DOHH2 (cell line): ENCODE data around the gene PSMD3.

Experiments used
- H3F3A ChIP-seq: fragments of 200-600 bp; sonication (generic), shearing (Covaris generic); 2 replicates; pipeline ENCODE4 v1.6.0; 2016; ENCODE audit warnings: antibody characterized with exemption, mild to moderate bottlenecking; ENCODE audit not compliant: control insufficient read depth, insufficient read depth
- H3K27ac ChIP-seq: fragments of 200-600 bp; sonication (generic); 2 replicates; pipeline ENCODE4 v1.5.1; 2014; ENCODE audit warnings: low read depth, mild to moderate bottlenecking, low read length, moderate library complexity
- H3K27me3 ChIP-seq: fragments of 200-600 bp; sonication (generic); 2 replicates; pipeline ENCODE4 v1.6.1; 2014; ENCODE audit warnings: mild to moderate bottlenecking, low read length, mixed read lengths; ENCODE audit not compliant: control insufficient read depth
- H3K36me3 ChIP-seq: fragments of 200-600 bp; sonication (generic); 2 replicates; pipeline ENCODE4 v1.6.1; 2014; ENCODE audit warnings: mild to moderate bottlenecking, low read length, moderate library complexity, mixed read lengths; ENCODE audit not compliant: control insufficient read depth
- H3K4me1 ChIP-seq: fragments of 200-600 bp; sonication (generic); 2 replicates; pipeline ENCODE4 v1.6.1; 2014; ENCODE audit warnings: mild to moderate bottlenecking, low read length, mixed read lengths; ENCODE audit not compliant: control insufficient read depth
- H3K4me2 ChIP-seq: fragments of 200-600 bp; sonication (generic); 2 replicates; pipeline ENCODE4 v1.6.0; 2014; ENCODE audit warnings: mild to moderate bottlenecking, low read length, moderate library complexity
- H3K4me3 ChIP-seq: fragments of 200-600 bp; sonication (generic); 2 replicates; pipeline ENCODE4 v1.5.1; 2014; ENCODE audit warnings: mild to moderate bottlenecking, low read length, mixed read lengths
- H3K79me2 ChIP-seq: fragments of 200-600 bp; sonication (generic); 2 replicates; pipeline ENCODE4 v1.6.1; 2014; ENCODE audit warnings: mild to moderate bottlenecking, low read length, mixed read lengths; ENCODE audit not compliant: control insufficient read depth
- H3K9me2 ChIP-seq: fragments of 200-600 bp; sonication (generic); replicated peaks from 2 replicates; pipeline ENCODE4 v1.6.1; 2014; ENCODE audit warnings: mild to moderate bottlenecking, low read length, mixed read lengths; ENCODE audit not compliant: control insufficient read depth
- H3K9me3 ChIP-seq: fragments of 200-600 bp; sonication (generic); 2 replicates; pipeline ENCODE4 v1.6.1; 2014; ENCODE audit warnings: antibody characterized with exemption, low read length, mixed read lengths; ENCODE audit not compliant: control insufficient read depth, insufficient read depth
- H4K20me1 ChIP-seq: fragments of 200-600 bp; sonication (generic); 2 replicates; pipeline ENCODE4 v1.6.0; 2014; ENCODE audit warnings: low read depth, mild to moderate bottlenecking, antibody characterized with exemption, low read length, moderate library complexity; ENCODE audit not compliant: control insufficient read depth, insufficient read depth
- EZH2phosphoT487 ChIP-seq: fragments of 200-600 bp; sonication (generic); IDR thresholded peaks from 2 replicates; pipeline ENCODE4 v1.6.1; 2017; ENCODE audit warnings: borderline replicate concordance, mild to moderate bottlenecking, antibody characterized with exemption, low read length, moderate library complexity, mixed read lengths
- TF ChIP-seq, protein P1 (sequence below): fragments of 200-600 bp; sonication (generic); IDR thresholded peaks from one replicate; pipeline ENCODE4 v1.5.1; 2014; ENCODE audit warnings: antibody characterized with exemption, mild to moderate bottlenecking, low read depth, low read length; ENCODE audit not compliant: poor library complexity, severe bottlenecking

PSMD3 gene

DNA sequence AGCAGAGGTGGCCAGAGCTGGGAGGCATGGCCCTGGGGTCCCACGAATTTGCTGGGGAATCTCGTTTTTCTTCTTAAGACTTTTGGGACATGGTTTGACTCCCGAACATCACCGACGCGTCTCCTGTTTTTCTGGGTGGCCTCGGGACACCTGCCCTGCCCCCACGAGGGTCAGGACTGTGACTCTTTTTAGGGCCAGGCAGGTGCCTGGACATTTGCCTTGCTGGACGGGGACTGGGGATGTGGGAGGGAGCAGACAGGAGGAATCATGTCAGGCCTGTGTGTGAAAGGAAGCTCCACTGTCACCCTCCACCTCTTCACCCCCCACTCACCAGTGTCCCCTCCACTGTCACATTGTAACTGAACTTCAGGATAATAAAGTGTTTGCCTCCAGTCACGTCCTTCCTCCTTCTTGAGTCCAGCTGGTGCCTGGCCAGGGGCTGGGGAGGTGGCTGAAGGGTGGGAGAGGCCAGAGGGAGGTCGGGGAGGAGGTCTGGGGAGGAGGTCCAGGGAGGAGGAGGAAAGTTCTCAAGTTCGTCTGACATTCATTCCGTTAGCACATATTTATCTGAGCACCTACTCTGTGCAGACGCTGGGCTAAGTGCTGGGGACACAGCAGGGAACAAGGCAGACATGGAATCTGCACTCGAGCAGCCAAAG is 36.9 kb downstream of the PSMD3 start:
- Histone ChIP-seq H3K79me2 (no peaks in the 10 kb centered on the region), H3K4me3 (no peak overlapping the region), H3K9me2 (no peaks in the 10 kb centered on the region), H3K4me1 (peaks cover 5% of the 10 kb centered on the region), H4K20me1 (no peaks in the 10 kb centered on the region), H3K36me3 (peaks cover 13% of the 10 kb centered on the region), H3F3A (no peaks in the 10 kb centered on the region), H3K27ac (no peak overlapping the region), H3K27me3 (no peaks in the 10 kb centered on the region), H3K4me2 (no peak overlapping the region), H3K9me3 (no peaks in the 10 kb centered on the region)
- TF ChIP-seq EZH2phosphoT487: no peak
- TF ChIP-seq, protein P1, sequence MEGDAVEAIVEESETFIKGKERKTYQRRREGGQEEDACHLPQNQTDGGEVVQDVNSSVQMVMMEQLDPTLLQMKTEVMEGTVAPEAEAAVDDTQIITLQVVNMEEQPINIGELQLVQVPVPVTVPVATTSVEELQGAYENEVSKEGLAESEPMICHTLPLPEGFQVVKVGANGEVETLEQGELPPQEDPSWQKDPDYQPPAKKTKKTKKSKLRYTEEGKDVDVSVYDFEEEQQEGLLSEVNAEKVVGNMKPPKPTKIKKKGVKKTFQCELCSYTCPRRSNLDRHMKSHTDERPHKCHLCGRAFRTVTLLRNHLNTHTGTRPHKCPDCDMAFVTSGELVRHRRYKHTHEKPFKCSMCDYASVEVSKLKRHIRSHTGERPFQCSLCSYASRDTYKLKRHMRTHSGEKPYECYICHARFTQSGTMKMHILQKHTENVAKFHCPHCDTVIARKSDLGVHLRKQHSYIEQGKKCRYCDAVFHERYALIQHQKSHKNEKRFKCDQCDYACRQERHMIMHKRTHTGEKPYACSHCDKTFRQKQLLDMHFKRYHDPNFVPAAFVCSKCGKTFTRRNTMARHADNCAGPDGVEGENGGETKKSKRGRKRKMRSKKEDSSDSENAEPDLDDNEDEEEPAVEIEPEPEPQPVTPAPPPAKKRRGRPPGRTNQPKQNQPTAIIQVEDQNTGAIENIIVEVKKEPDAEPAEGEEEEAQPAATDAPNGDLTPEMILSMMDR: no peak

DNA sequence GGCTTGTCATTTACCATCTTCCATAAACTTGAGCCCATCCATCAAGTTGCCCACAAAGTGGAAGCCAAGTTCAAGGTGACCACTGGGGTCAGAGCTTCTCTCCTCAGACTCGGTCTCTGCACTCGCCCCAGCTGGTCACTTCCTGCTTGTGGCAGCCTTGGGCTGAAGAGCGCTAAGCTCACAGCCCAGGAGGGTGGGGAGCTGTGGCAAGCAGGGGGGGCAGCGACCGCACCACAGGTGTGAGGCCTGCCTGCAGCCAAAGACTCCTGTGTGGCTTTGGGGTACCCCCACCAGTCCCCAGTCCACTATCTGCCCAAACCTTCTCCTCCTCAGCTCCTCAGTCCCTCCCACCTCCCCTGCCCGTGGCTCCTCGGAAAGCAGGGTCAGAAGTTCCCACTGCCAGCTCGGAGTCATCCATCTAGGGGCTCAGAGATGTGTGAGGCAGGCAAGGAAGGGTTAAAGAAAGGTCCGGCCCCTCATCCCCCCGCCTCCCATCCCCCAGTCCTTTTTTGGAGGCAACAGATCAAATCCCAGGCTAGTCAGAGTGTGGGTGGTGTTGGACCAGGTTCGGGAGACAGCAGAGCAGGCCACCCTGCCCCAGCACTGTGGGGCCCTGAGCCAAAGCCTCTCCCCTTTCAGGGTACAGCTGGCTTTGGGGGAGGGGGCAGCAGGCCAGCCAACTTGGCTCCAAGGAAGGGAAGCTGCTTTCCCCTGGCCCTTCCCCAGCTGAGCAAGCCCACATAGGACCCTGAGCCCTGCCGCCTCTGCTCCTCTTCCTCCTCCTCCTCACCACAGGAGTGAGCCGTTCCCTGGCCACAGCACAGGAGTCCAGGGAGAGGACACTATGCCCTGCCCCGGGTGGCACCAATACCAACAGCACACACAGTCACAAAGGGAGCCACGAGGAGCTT is 37.9 kb downstream of the PSMD3 start:
- Histone ChIP-seq H3K79me2 (no peaks in the 10 kb centered on the region), H3F3A (no peaks in the 10 kb centered on the region), H3K4me1 (peaks cover 5% of the 10 kb centered on the region), H4K20me1 (no peaks in the 10 kb centered on the region), H3K27ac (no peak overlapping the region), H3K4me3 (no peak overlapping the region), H3K4me2 (no peak overlapping the region), H3K36me3 (peaks cover 17% of the 10 kb centered on the region), H3K9me3 (no peaks in the 10 kb centered on the region), H3K27me3 (no peaks in the 10 kb centered on the region), H3K9me2 (no peaks in the 10 kb centered on the region)
- TF ChIP-seq, protein P1: no peak
- no peak for TF ChIP-seq EZH2phosphoT487

DNA sequence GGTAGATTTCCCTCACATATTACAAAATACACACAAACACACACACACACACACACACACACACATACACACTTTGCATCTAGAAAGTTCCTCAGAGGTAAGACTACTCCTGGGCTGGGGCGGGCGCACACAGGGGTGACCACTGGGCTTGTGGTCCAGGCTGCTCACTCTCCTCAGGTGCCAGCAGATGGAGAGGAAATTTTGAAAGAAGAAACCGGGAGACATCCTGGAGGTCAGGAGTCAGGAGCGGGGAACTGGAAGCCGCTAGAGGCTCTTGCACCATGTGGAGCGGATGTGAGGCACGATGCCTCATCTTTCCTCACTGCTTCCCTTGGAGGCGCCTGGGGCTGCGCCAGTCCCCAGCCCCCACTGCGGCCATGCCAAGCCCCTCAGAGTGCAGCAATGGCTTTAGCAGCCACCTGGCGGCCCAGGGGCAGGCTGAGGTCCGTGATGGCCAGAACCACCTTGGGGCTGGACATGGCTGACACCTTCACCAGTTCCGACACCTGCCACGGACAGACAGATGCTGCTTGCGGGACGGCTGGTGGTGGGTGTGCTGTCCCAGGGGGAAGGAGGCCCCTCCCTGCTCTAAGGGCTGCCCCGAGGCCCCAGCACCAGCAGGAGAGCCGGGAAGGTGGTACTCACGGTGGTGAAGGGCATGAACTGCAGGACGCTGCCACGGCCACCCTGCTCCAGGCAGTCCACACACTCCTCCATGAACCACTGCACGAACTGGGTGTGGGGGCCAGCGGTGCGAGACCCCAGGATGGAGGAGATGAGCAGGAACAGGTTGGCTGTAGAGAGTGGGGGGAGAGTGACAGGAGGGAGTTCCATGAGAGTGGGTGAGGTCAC is 38.8 kb downstream of the PSMD3 start:
- Histone ChIP-seq H3K4me1 (peaks cover 5% of the 10 kb centered on the region), H3K4me2 (no peak overlapping the region)

More for the DNA sequence above, 38.8 kb downstream of the PSMD3 start:
- Histone ChIP-seq H3K27me3 (no peaks in the 10 kb centered on the region), H3K36me3 (peaks cover 20% of the 10 kb centered on the region), H3K9me3 (no peaks in the 10 kb centered on the region), H3K79me2 (no peaks in the 10 kb centered on the region), H3K9me2 (no peaks in the 10 kb centered on the region), H3F3A (no peaks in the 10 kb centered on the region), H3K27ac (no peak overlapping the region), H3K4me3 (no peak overlapping the region), H4K20me1 (no peaks in the 10 kb centered on the region)
- TF ChIP-seq, protein P1: no peak
- TF ChIP-seq EZH2phosphoT487: no peak
